Hepatic stellate cell (primary cell): ENCODE measurements around the gene NKAIN4.
"Not testable (repeated sequence)": the region's sequence is repeated elsewhere in the genome, so short reads cannot be mapped to it uniquely, and the experiment has no call there.

Experiments used
- DNase-seq: peaks from one replicate; pipeline ENCODE4 v3.0.0; 2011; ENCODE audit warnings: low spot score

Gene NKAIN4

DNA sequence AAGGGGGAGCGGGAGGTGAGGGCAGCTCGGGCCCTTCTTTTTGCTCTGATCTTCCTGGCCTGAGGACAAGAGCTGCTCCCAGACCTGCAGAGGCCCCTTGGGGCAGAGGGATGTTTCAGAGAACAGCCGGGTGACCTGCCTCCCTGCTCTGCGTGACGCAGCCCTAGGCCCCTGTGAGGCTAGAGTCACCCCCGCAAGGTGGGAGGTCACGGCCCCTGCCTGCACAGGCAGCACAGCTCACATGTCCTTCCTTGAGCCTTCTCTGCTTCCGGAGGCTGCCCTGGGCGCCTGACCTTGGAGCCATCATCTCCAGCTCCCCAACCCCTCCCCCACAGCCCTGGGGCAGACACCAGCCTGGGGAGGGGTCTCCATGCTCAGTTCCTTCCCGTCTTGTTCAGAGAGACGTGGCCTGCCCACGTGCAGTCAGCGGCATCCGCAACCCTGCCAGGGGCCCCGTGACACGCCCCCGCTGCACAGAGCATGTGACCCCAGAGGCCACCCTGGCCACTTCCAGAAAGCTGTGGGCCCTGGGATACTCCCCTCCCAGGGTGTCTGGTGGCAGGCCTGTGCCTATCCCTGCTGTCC lies 18.8 kb downstream of the NKAIN4 start, which contains the start of gene BIRC7:
BIRC7 (plus strand) TSS at position 507 of the 585 bp plus-strand sequence. CDS start 192 bp downstream, outside the sequence.
- no peak for DNase-seq

DNA sequence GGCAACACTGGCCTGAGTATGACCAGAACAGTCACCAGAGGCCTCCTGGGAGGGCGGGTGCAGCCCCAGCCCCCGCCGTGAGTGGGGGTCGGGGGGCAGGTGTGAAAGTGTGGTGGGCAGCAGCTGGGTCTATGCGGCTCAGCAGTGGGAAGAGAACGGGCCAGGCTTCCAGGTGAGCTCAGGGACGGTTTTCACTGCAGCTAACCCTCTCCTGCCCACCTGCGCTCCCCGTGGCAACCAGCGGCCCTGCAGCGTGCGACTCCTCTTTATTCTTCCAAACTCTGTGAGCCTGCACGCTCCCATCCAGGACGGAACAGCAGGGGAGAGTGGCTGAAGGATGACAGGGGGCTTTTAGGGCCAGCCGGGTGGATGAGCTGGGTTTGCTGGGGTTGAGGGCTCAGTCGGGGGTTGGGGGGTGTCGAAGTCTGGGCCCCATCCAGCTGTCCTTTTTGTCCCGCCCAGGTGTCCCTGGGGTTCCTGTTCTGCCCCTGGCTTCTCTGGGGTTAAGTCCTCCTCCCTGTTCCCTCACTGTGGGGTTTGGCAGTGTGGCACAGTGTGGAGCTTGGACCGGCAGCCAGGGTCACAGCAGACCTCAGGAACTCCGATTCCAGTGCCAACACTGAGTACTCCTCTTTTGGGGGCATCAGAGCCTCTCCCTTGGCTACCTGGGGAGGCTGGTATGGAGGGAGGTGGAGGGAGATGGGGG lies 19.4 kb downstream of the NKAIN4 start:
- DNase-seq, result no peak

DNA sequence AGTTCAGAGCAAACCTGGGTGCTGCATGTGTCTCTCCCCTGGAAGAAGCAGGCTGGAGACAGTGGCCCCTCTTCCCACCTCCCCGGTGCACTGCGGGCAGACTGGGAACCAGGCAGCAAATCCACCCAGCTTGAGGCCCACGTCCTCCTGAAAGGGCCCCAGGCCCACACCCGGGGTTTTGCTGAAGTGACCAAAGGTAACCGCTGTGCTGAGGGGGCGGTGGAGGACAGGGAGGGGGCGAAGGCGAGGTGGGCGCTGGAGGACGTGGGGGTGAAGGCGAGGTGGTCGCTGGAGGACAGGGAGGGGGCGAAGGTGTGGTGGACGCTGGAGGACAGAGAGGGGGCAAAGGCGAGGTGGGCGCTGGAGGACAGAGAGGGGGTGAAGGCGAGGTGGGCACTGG lies 20.3 kb downstream of the NKAIN4 start:
- DNase-seq, result no peak

DNA sequence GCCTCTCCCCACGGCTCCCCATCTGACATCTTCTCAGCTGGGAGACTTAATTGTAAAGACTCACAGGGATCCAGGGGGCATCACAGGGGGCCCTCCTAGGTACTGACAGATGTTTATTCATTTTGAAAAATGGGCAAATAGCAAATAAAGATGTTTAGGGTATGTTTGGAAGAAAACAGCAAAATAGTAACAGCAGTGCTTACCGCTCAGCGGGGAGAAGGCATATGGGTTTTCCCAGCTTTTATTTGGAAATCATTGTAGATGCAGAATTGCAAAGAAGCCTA lies 21.3 kb downstream of the NKAIN4 start:
- no peak for DNase-seq

DNA sequence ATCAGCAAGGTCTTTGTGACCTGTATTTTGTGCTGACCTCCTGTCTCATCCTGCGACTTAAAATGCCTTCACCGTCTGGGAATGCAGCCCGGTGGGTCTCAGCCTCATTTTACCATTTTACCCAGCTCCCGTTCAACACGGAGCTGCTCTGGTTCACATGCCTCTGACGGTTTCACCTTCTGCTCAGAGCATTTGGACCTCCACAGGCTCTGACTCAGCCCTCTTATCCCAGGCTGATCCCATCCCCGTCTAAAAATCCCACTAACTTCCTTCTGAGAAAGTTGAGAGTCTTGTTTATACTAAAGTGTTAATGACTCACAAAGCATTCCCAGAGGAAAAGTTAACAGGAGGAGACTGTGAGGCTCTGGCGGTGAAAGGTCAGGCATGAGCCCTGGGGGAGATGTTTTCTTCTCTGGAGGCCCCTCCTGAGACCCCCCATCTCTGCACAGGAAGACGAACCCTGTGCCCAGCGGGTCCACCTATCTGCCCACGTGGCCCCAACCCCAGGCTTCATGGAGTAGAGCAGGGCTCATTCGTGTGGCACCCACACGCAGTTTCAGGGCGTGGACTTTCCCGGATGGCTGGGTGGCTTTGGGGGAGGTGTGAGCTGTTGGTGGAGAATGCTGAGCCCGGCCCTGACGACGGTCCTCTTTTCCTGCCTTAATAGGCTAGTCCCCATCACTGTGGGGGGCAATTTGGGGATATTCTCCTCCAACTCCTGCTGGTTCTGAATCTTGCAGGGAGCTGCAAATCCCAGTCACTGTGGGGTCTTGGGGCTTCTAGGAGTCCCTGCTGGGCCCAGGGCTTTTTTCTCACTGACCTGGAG lies 21.8 kb downstream of the NKAIN4 start:
- peak; percentile 97 for DNase-seq

DNA sequence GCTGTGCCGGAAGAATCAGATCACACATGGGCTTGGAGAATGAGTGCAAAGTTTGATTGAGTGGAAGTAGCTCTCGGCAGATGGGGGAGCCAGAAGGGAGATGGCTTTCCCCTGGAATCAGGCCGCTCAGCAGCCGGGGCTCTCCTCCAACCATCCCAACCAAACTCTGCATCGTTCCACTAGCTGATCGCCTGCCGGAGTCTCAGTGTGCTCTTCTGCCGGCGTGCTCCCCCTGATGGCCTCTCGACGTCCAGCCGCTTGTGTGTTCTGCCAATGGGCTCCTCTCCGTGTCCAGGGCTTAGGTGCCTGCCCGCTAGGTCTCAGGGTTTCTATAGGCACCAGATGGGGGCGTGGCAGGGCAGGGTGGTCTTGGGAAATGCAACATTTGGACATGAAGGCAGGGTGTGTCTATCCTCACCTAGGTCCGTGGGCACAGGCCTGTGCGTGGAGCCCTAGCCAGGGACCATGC lies 23.4 kb downstream of the NKAIN4 start:
- peak; percentile 76 for DNase-seq

DNA sequence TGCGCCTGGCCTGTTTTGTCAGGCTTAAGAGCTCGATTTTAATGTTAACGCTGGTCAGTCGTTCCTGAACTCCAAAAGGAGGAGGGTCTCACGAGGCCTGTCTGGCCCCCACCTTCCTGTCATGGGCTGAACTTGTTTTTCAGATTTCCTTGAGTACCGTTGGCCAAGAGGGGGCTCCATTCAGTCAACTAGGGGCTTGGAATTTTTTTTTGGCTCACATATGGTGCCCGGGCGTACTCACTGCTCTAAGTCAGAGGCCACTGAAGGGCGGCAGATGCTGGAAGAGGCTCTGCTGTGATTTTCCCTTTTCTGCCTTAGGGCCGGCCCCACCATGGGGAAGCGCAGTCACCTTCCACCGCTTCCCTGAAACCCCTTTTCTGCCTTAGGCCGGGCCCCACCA lies 25.5 kb downstream of the NKAIN4 start:
- no peak for DNase-seq

DNA sequence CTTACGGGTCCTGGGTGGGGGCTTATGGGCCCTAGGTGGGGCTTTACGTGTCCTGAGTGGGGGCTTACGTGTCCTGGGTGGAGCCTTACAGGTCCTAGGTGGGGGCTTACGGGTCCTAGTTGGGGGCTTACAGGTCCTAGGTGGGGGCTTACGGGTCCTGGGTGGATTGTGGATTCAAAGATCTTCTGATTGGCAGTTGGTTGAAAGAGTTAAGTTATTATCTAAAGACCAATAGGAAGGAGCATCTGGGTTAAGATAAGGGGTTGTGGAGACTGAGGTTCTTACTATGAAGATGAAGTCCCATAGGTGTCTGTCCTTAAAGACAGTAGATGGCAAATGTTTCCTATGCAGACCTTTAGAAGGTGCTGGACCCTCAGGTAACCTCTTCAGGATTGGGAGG lies 27.0 kb downstream of the NKAIN4 start:
- no peak for DNase-seq

DNA sequence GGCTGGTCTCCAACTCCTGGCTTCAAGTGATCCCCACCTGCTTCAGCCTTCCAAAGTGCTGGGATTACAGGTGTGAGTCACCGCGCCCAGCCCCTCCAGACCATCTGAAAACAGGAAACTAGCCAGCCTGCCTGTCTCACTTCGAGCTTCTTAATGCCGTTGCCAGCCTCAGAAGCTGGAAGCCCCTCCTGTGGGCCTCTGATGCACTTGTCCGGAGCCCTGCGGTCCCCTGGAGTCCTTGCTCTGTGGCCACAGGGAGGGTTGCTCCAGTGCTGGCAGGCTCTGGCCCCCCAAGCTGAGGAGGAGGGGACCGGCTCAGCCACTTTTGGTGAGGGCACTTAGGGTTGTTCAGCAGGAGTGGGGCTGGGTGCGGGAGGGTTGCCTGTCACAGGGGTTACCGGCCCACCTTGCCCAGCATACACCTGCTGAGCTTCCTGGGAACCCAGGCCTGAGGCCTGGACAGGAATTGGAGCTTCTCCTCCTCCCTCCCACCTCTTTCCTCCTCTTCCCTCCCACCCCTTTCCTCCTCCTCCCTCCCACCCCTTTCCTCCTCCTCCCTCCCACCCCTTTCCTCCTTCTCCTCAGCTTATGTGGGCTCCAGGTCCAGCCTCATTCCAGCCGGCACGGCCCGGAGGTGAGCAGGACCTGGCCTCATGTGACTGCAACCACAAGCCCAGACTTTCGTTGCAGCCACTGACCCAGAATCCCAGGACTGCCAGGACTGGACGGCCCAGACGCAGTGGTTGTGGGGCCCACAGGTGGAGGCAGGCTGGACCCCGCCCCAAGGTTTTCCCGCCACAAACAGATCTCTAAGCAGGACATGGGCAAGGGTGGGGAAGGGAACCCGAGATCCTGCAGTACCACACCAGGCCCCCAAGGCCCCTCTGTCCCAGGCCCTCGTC lies 28.0 kb downstream of the NKAIN4 start:
- DNase-seq, result no peak

DNA sequence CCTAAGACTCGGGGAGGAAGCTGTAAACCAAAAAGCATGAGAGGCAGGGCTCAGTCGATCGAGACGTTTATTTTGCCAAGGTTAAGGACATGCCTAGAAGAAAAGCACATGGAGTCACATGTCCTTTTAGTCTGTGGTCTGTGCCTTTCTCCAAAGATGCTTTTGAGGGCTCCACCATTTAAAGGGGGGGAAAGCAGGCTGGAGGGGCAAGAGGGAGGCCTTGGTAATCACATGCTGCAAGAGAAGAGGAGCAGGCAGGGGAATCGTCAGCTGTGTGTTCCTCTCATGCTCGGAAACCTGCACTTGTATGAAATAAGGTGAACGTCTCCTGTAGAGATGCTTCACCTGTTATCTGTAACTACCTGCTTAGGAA lies 29.2 kb downstream of the NKAIN4 start:
- no peak for DNase-seq

DNA sequence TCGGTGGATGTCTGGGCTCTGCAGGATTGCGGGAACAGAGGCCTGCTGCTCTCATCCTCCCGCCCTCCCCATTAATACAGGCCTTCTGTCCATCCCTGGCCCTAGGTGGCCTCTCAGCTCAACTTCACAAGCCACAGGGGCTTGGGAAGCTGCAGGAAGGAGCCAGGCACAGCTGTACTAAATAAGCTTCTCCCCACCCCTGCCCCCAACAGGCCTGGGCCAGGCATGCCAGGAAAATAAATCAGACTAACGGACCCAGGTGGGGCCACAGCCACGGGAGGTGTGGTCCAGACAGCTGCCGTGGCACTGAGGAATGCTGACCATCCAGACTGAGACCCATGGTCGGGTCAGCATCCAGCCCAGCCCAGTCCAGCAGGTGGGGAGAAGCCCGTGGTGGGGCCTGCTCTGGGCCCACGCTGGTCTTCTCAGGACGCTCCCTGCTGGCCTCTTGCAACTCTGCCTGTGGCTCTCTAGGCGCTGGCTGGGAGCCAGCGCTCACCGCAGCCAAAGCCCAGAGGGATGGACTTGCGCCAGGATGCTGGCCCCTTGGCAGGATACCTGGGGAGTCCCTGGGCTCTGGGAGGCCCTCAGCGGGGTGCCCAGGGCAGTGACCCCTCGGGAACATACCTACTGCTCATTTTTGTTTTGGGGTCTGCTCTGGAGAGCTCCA lies 29.7 kb downstream of the NKAIN4 start:
- peak; percentile 52 for DNase-seq

DNA sequence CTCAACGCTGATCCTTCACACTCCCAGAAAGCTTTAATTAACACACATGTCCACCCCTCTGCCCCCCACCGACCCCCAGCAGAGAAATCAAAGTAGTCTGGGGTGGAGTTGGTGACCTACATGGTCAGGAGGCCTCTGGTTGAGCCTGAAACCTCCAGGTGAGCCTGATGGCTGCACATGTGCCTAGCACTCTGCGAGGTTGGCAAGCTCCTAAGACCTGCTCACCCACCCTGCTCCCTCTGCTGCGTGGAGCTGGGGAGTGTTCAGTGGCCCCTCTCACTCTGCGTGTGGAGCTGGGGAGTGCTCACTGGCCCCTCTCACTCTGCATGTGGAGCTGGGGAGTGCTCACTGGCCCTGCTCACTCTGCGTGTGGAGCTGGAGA lies 30.4 kb downstream of the NKAIN4 start:
- no peak for DNase-seq

DNA sequence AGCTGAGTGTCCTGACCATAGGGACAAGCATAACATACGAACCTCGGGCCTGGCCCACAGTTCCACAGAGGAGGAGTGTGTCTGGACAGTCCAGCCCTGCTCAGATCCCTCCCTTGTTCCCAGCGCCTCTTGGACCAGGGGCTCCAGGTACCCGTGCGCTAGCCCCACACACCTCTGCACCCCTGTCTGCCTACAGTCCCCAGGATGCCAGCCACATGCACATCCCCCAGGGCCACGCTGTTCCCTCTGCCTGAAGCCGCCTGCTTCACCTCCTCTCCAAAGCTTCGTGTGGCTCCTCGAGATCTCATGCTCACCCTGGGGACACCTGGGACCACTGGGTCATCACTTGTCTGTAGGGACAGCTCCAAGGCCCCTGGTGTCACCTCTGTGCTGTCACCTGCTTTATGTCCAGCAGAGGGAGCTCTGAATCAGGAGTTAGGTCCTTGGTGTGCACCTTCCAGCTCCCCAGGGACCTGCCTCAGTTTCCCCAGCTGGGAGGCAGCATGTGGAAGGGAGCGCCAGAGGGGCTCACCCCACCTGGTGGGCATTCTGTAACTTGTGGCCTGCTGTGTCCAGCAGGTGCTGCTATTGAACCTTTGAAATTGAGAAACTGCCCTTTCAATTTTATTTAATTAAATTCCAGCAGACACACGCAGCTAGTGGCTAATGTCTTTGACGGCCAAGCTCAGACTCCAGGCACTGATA lies 31.0 kb downstream of the NKAIN4 start:
- peak; percentile 59 for DNase-seq

DNA sequence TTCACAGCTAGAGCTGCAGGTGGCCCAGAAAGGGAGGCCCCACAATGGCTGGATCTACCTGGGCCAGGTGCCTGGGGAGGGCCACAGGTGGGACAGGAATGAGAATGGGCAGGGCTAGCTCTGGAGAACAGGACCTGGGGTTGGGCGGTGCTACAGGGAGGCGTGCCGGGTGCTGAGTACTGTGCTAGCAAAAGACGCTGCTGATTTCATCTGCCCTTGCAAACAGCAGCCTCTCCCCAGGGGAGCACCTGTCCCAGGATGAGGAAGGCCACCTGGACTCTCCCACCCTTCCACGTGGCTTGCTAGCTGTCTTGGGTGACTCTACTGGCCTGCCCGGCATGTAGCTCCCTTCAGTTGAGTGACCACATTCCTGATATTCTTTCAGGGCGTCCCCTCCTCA lies 31.7 kb downstream of the NKAIN4 start:
- DNase-seq, result no peak

DNA sequence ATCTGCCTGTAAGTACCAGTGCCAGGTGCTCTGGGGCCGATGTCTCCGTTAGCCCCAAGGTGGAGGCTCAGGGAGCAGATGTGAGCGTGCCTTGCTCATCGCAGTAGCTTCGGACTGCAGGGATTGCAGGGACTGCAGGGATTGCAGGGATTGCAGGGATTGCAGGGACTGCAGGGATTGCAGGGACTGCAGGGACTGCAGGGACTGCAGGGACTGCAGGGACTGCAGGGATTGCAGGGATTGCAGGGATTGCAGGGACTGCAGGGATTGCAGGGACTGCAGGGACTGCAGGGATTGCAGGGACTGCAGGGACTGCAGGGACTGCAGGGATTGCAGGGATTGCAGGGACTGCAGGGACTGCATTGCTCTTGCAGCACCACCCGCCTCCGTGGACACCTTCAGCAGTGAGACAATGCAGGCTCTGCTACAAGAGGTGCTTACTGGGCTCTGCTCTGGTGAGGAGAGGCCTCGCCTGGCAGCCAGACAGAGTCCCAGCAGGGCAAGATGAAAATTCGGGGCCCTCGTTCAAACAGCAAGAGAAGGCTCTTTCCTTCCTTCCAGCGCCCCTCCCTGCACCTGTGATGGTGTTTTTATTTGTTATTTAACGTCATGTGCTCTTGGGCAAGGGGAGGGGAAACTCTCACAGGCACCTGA lies 32.7 kb downstream of the NKAIN4 start:
- DNase-seq, result not testable (repeated sequence)

DNA sequence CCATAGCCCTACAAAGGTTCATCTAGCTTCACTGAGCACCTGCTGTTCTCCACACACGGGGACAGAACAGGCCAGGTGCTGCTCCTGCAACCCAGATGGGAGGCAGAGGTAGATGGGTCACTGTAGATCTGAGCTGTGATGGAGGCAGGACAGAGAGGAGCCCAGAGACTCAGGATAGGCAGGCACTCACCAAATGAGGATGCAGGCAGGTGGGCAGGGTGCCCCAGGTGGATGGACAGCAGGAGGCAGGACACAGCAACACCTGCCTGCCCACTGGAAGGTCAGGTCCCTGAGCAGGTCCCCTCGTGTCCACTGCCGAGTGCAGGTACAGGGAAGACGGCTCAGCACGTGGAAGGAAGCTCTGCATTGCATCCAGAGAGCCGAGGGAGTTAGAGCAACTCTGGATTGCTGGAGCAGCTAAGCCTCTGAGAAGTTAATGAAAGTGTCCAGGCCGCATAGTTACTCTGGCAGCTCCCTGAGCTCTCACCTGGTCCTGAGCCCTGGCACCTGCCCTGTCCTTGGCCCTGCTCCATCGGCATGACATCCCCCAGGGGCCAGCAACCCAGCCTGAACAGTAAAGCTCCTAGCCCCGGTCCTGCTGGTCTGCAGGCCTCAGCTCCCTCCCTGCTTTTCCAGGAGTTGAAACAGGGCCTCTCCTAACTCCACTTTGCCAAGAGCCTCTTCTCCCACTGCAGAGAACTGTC lies 33.4 kb downstream of the NKAIN4 start:
- no peak for DNase-seq

DNA sequence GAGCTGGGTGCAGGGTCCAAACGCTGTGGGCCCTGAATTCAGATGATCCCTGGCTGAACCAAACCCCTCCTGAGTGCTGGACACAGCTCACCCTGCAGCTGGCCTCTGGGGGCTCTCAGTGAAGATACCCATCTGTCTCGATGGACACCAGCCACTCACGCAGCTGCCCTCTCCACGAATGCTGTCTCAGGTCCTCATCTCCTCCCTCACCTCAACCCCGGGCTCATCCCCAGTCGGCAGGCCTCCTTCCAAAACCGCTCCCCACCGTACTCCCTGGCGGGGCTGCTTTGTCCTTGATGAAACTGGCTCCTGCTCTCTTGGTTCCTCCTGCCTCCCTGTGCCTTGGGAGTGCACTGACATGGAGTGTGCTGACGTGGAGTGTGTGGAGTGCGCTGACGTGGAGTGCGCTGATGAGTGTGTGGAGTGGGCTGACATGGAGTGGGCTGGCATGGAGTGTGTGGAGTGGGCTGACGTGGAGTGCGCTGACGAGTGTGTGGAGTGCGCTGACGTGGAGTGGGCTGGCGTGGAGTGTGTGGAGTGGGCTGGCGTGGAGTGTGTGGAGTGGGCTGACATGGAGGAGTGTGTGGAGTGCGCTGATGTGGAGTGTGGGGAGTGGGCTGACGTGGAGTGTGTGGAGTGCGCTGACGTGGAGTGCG lies 34.3 kb downstream of the NKAIN4 start:
- DNase-seq, result no peak

DNA sequence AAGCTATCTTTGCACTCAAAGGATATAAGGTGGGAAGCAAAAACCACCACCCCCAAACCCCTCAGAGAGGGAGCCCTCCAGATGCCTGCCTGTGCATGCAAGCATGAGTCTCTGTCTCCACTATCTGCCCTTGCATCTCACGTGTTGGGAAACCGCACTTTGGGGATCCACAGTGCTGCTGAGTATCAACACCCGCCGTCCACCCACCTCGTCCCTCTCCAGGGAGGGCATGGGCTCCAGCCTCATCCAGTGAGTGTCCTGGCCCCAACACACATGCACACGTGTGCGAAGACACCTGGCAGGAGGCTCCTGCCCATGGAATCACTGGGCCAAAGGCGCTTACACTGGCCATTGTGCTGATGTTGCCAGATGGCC lies 34.8 kb downstream of the NKAIN4 start:
- DNase-seq, result no peak

DNA sequence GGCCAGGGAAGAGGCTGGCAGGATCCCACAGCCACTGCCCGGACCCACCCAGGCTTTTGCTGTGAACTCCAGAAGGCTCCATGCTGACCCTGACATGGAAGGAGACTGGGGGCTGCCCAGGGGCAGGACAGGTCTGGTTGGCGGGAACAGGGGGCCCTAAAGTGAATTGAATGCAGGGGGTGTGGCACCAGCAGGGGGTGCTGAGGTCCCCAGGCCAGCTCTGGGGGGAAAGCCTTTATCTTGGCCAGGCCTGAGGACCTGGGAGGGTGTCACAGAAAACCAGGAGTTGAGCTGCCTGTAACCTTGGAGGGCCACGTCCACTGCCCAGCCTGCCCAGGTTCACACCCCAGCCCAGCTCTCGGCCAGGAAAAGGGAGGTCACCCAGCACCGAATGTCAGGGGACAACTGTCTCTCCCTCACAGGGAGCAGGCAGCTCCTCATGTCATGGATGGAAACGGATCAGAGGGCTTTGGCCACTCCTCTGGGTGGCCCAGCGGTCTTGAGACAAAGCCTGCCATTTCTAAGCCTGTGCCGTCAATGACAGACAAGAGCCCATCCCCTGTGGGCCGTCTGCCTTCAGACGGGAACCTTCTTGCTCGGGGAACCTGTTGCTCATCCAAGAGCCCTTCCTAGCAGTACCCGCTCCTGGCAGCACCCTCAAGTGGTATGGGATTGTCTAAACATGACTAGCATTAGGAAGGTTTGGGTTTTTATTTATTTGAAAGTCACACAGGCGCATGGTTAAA lies 35.4 kb downstream of the NKAIN4 start:
- no peak for DNase-seq
